ENCODE results near the gene B9D2. TPM values are rescaled to one million over a fixed set of nuclear protein-coding genes. Genes with fewer than 3 reads are reported as not detected.
A peak's percentile ranks its signal among the peaks of the same experiment; 100 is the strongest.

The B9D2 gene
- total RNA-seq, 1 donor from 2014 or later: 4.8 TPM

DNA sequence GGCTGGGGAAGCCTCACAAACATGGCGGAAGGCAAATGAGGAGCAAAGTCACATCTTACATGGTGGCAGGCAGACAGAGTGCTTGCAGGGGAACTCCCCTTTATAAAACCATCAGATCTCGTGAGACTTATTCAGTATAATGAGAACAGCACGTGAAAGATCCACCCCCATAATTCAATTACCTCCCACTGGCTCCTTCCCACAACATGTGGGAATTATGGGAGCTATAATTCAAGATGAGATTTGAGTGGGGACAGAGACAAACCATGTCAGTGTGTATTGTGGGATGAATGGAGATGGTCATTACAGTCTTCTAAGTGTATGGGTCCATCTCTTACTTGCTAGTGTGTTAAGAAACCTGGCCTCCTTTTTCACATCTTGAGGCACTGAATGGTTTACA is 38.1 kb upstream of the B9D2 start:
- H3K4me3 Mint-ChIP-seq: no peak overlapping the region
- no peaks in the 10 kb centered on the region for H3K27me3 Mint-ChIP-seq (ENCODE audit: low read depth)
- TF ChIP-seq, protein P1, sequence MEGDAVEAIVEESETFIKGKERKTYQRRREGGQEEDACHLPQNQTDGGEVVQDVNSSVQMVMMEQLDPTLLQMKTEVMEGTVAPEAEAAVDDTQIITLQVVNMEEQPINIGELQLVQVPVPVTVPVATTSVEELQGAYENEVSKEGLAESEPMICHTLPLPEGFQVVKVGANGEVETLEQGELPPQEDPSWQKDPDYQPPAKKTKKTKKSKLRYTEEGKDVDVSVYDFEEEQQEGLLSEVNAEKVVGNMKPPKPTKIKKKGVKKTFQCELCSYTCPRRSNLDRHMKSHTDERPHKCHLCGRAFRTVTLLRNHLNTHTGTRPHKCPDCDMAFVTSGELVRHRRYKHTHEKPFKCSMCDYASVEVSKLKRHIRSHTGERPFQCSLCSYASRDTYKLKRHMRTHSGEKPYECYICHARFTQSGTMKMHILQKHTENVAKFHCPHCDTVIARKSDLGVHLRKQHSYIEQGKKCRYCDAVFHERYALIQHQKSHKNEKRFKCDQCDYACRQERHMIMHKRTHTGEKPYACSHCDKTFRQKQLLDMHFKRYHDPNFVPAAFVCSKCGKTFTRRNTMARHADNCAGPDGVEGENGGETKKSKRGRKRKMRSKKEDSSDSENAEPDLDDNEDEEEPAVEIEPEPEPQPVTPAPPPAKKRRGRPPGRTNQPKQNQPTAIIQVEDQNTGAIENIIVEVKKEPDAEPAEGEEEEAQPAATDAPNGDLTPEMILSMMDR (IDR thresholded peaks at IDR 0.05; ENCODE audit: unreplicated experiment): no peak
- peaks cover 7% of the 10 kb centered on the region for H3K36me3 Mint-ChIP-seq
- no peak overlapping the region for H3K27ac Mint-ChIP-seq
- H3K9me3 Mint-ChIP-seq: no peaks in the 10 kb centered on the region
- H3K4me1 Mint-ChIP-seq: peaks cover 21% of the 10 kb centered on the region
- DNase-seq (ENCODE audit: low spot score in 2 of 2, unreplicated experiment in 2 of 2): no peak

DNA sequence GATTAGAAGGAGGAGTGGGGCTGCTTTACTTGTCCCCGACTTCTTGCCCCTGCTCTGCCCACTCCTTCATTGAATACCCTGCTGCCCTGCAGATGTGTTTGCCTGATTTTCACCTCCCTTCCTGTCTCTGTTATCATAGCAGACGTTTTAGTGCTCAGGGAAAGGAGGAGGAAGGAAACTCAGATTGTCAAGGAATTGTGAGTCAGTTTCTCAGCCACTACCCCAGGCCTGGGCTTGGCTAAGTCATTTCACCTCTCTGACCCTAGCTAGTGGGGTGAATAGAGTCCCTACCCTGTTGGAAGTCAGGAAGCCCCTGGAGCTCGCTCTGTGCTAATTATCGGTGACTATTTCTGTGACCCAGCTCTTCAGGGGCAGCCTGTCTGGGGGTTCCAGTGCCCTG is 37.5 kb upstream of the B9D2 start:
- Mint-ChIP-seq H3K27me3 (ENCODE audit: low read depth) (no peaks in the 10 kb centered on the region), H3K4me3 (no peak overlapping the region), H3K9me3 (no peaks in the 10 kb centered on the region), H3K4me1 (peaks cover 24% of the 10 kb centered on the region), H3K27ac (no peak overlapping the region), H3K36me3 (peaks cover 7% of the 10 kb centered on the region)
- no peak for DNase-seq (ENCODE audit: low spot score in 2 of 2, unreplicated experiment in 2 of 2)
- TF ChIP-seq, protein P1 (IDR thresholded peaks at IDR 0.05; ENCODE audit: unreplicated experiment): no peak

DNA sequence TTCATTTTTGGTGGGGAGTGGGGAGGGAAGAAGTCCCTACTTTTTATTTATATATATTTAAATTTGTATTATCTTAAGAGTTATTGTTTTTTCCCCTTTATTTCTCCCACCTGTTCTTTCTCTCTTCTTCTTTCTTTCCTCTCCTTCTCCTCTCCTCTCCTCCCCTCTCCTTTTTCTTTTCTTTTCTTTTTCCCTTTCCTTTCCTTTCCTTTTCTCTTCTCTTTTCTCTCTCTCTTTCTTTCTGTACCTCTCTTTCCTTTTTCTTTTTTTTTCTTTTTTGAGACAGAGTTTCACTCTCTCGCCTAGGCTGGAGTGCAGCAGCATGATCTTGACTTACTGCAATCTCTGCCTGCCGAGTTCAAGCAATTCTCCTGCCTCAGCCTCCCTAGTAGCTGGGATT is 35.6 kb upstream of the B9D2 start:
- Mint-ChIP-seq H3K27me3 (ENCODE audit: low read depth) (no peaks in the 10 kb centered on the region), H3K36me3 (peaks cover 7% of the 10 kb centered on the region), H3K4me1 (peaks cover 35% of the 10 kb centered on the region), H3K4me3 (peak overlapping the region; percentile 36), H3K27ac (peak overlapping the region; percentile 8), H3K9me3 (no peaks in the 10 kb centered on the region)
- TF ChIP-seq, protein P1 (IDR thresholded peaks at IDR 0.05; ENCODE audit: unreplicated experiment): no peak
- DNase-seq (ENCODE audit: low spot score in 2 of 2, unreplicated experiment in 2 of 2): no peak

DNA sequence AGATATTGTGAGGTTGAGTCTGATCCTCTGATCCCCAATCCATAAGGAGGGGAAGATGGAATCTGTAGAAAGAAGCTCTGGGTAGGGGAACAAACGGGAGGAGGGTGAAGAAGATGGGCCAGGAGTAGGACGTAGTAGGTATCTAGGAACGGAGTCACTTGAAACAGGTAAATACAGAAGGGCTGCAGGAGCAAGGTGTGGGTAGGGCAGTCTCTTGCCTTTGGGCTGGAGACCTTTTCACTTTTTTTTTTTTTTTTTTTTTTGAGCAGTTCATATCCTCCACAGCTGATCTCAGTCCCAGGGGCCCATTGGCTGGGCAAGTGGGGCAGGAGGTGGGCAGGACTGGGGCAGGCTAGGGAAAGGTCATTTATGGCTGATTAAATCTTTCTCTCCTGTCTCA is 35.1 kb upstream of the B9D2 start:
- Mint-ChIP-seq H3K9me3 (no peaks in the 10 kb centered on the region), H3K27me3 (ENCODE audit: low read depth) (no peaks in the 10 kb centered on the region), H3K4me1 (peaks cover 35% of the 10 kb centered on the region), H3K27ac (peak overlapping the region; percentile 100), H3K36me3 (peaks cover 7% of the 10 kb centered on the region), H3K4me3 (peak overlapping the region; percentile 100)
- TF ChIP-seq, protein P1 (IDR thresholded peaks at IDR 0.05; ENCODE audit: unreplicated experiment): no peak
- no peak for DNase-seq (ENCODE audit: low spot score in 2 of 2, unreplicated experiment in 2 of 2)

DNA sequence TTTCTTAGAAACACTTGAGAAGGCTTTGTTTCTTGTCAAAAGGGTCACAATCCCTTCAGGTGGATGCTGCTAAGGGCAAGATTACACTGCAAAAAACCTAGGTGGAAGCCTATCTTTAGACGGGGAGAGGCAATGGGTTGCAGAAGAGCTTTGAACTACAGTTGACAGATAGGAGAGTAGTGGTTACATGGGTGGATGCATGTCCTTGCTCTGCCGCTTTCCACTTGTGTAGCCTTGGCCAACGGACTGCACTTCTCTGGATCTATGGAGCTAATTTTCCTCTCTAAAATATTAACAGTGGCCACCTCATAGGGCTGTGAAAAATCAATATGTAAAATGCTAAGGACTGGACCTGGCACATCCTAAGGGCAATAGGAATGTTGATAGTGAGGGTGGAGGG is 34.6 kb upstream of the B9D2 start:
- peak overlapping the region; percentile 100 for H3K27ac Mint-ChIP-seq
- H3K27me3 Mint-ChIP-seq (ENCODE audit: low read depth): no peaks in the 10 kb centered on the region
- H3K4me3 Mint-ChIP-seq: peak overlapping the region; percentile 100
- peaks cover 35% of the 10 kb centered on the region for H3K4me1 Mint-ChIP-seq
- no peaks in the 10 kb centered on the region for H3K9me3 Mint-ChIP-seq
- TF ChIP-seq, protein P1 (IDR thresholded peaks at IDR 0.05; ENCODE audit: unreplicated experiment): no peak
- H3K36me3 Mint-ChIP-seq: peaks cover 7% of the 10 kb centered on the region
- no peak for DNase-seq (ENCODE audit: low spot score in 2 of 2, unreplicated experiment in 2 of 2)

DNA sequence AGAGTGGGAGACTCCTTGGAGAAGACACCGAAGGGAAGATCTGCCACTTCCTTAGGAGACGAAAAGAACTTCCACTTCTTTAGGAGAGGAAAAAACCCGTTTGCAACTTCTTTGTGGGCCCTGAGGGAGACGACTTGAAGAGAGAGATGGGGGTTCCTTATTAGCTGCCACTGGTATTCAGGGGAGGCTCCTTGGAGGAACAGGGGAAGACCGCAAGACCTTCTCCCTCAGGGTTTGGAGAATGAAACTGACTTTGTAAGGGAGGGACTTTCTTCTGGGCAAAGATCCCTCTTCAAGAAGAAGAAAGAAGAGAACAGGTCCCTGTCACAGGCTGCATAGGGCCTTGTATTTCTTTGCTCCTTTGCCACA is 34.1 kb upstream of the B9D2 start:
- Mint-ChIP-seq H3K36me3 (peaks cover 7% of the 10 kb centered on the region), H3K27ac (peak overlapping the region; percentile 100), H3K4me1 (peaks cover 35% of the 10 kb centered on the region), H3K4me3 (peak overlapping the region; percentile 100), H3K9me3 (no peaks in the 10 kb centered on the region), H3K27me3 (ENCODE audit: low read depth) (no peaks in the 10 kb centered on the region)
- TF ChIP-seq, protein P1 (IDR thresholded peaks at IDR 0.05; ENCODE audit: unreplicated experiment): no peak
- no peak for DNase-seq (ENCODE audit: low spot score in 2 of 2, unreplicated experiment in 2 of 2)

Measured in mesothelial cell of epicardium (in vitro differentiated cells).